GM10248 (cell line): ENCODE data around the gene MYZAP.

Experiments
- CTCF ChIA-PET: fragments of 300-600 bp; sonication (Branson Sonifier 250); formaldehyde crosslinking; extraction: SDS; loops from one replicate; lab custom pipeline; 2021; ENCODE audit warnings: antibody characterized with exemption; lab: Yijun Ruan, JAX
- POLR2A ChIA-PET: fragments of 350-650 bp; sonication (Branson Sonifier 250); formaldehyde crosslinking; extraction: SDS; loops from one replicate; lab custom pipeline; 2020; ENCODE audit warnings: antibody characterized with exemption; lab: Yijun Ruan, JAX
- DNase-seq: peaks from one replicate; pipeline ENCODE4 v3.0.0; 2012; ENCODE audit errors: extremely low spot score
- TF ChIP-seq, protein P1 (sequence below): IDR thresholded peaks from 2 replicates; pipeline ENCODE4 v1.5.1; 2012; ENCODE audit warnings: mild to moderate bottlenecking, low read depth; ENCODE audit errors: extremely low read depth, missing control alignments, control extremely low read depth

MYZAP gene

DNA sequence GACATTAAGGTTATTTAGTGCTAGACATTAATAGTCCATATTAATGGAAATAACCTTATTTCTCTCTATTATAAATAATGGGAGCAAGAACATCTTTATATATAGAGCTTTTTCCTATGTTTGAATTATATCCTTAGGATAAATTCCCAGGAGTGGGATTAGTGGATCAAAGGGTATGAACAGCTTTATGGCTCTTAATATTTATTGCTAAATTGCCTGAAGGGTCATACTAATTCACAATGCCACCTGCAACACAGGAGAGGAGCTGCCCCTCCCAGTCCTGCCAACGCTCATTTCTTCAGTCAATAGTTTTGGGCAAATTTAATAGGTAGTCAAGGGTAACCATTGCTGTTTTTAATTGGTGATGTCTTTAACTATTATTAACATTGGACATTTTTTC lies 65.9 kb downstream of the MYZAP start:
- TF ChIP-seq, protein P1, sequence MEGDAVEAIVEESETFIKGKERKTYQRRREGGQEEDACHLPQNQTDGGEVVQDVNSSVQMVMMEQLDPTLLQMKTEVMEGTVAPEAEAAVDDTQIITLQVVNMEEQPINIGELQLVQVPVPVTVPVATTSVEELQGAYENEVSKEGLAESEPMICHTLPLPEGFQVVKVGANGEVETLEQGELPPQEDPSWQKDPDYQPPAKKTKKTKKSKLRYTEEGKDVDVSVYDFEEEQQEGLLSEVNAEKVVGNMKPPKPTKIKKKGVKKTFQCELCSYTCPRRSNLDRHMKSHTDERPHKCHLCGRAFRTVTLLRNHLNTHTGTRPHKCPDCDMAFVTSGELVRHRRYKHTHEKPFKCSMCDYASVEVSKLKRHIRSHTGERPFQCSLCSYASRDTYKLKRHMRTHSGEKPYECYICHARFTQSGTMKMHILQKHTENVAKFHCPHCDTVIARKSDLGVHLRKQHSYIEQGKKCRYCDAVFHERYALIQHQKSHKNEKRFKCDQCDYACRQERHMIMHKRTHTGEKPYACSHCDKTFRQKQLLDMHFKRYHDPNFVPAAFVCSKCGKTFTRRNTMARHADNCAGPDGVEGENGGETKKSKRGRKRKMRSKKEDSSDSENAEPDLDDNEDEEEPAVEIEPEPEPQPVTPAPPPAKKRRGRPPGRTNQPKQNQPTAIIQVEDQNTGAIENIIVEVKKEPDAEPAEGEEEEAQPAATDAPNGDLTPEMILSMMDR: no peak
- POLR2A ChIA-PET: no interaction called here
- no peak for DNase-seq
- CTCF ChIA-PET: interaction anchor here (0.7 to 2.3 kb wide), 2 partner anchors 11 to 14 kb away, joined by 3 to 8 read pairs; no protein-coding TSS in a partner anchor

DNA sequence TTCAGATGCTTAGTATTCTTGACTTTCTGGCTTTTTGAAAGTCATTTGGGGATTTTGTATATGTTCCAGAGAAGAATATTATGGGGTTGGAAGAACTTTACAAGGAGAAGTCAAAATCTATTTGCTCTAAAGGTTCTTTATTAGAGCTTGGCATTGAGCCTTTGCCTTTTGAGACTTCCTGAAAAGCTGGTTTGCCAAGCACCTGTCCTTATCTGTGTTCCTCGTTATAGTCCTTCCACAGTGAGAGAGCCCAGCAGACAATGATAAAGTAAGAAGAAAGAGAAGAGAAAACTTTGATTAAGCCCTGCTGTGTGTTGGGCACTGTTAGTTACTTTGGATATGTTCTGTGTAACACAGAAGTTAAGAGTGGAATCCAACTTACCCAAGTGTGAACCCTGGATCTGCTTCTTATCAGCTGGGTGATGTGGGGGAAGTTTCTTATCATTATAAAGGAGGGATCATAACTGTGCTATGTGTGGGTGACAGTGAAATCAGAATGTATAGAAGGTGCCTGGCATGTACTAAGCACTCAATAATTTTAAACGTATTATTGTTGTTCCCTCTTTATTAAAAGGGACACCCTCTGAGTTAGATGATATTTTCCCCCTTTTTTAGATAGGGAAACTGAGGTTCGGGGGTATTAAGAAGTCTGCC lies 70.5 kb downstream of the MYZAP start:
- CTCF ChIA-PET: interaction anchor here (1.0 to 2.0 kb wide), 6 partner anchors 8 to 43 kb away, joined by 3 to 6 read pairs (median 4); no protein-coding TSS in a partner anchor
- TF ChIP-seq, protein P1: no peak
- POLR2A ChIA-PET: no interaction called here
- no peak for DNase-seq

DNA sequence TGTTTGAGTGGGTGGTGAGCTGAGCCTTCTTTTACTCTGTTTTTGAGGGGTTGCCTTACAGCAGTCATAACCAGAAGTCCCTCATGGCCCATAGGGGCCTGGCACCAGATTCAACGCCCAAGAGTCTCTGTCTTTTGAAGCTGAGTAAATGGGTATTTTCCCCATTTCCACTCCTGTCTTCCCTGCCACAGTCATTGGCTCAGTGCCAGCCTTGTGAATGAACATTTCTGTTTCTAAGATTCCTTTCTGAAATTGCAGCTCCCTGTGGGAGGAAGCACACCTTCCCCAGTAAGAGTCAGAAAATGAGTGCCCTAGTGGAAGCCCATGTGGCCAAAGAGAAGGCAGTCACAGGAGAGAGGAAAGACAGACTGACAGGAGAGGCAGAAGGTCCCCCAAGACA lies 71.1 kb downstream of the MYZAP start:
- DNase-seq: no peak
- TF ChIP-seq, protein P1: no peak
- ChIA-PET POLR2A (interaction anchor here (0.6 kb wide), 1 partner anchor 8 kb away, joined by 5 read pairs; no protein-coding TSS in a partner anchor), CTCF (interaction anchor here (1.0 to 1.8 kb wide), 5 partner anchors 13 to 43 kb away, joined by 3 to 4 read pairs (median 3); no protein-coding TSS in a partner anchor)

DNA sequence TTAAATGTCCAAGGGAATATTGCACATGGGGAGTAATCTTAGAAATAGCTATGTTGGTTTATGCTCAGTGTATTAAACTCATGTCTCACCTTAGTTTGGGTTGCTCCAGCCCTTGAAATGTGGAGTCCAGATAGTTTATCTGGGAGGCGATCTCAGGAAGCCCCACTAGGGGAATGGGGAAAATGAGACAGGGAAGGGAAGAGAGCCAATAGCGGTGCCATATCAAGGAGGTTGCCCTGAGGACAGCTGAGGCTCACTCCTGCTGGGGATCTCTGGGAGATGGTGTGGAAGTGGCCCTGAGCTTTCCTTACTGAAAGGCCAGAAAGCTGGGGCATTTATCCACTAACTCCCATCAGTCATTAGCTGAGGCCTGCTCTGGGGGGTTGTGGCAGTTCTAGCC lies 71.6 kb downstream of the MYZAP start:
- CTCF ChIA-PET: interaction anchor here (1.1 to 1.8 kb wide), 4 partner anchors 13 to 20 kb away, joined by 3 to 4 read pairs (median 4); no protein-coding TSS in a partner anchor
- POLR2A ChIA-PET: interaction anchor here (0.6 kb wide), 1 partner anchor 8 kb away, joined by 5 read pairs; no protein-coding TSS in a partner anchor
- no peak for DNase-seq
- TF ChIP-seq, protein P1: no peak

- TF ChIP-seq, protein P1: no peak
- no peak for DNase-seq
- ChIA-PET CTCF (interaction anchor here (1.4 to 1.6 kb wide), 3 partner anchors 12 to 66 kb away, joined by 3 to 4 read pairs (median 4); no protein-coding TSS in a partner anchor), POLR2A (no interaction called here)
Measured at GRCh38 chr15:57665194-57665593, 73.5 kb downstream of the MYZAP start.

GRCh38 chr15:57665939-57666338 lies 74.2 kb downstream of the MYZAP start:
- CTCF ChIA-PET: interaction anchor here (0.6 to 1.4 kb wide), 2 partner anchors 13 to 517 kb away, joined by 3 to 4 read pairs; no protein-coding TSS in a partner anchor
- POLR2A ChIA-PET: no interaction called here
- no peak for DNase-seq
- TF ChIP-seq, protein P1: no peak
